ENCODE results near the gene OR10A2. TPM values are rescaled to one million over a fixed set of nuclear protein-coding genes. Genes with fewer than 3 reads are reported as not detected.
"Not testable (repeated sequence)": the region's sequence is repeated elsewhere in the genome, so short reads cannot be mapped to it uniquely, and the experiment has no call there.

Gene OR10A2
- polyA plus RNA-seq, 1 experiment = not detected

- Histone ChIP-seq H3K9me3 (ENCODE audit: control insufficient read depth, insufficient read depth, low read length) (no peaks in the 10 kb centered on the region), H3K27ac (ENCODE audit: low read depth, low read length) (no peak within 1 kb of the TSS), H3K27me3 (ENCODE audit: control insufficient read depth, insufficient read depth, low read length) (no peaks in the 10 kb centered on the region), H3K4me3 (ENCODE audit: low read depth, low read length) (no peak within 1 kb of the TSS)
- no peak for TF ChIP-seq CTCF (IDR thresholded peaks at IDR 0.05; ENCODE audit: low read depth, low read length)
- DNase-seq (ENCODE audit: low read depth, low spot score) = no peak
- POLR2A ChIA-PET = no interaction called here
- CTCF ChIA-PET = no interaction called here
Observed at GRCh38 chr11:6892400-6892799, 29.5 kb downstream of the OR10A2 start, which contains the start of gene OR2D2. Gene OR2D2, minus strand, starts transcription at chr11:6892500. Its CDS starts 0 bp downstream, at chr11:6892500.

GRCh38 chr11:6894097-6894496 lies 31.2 kb downstream of the OR10A2 start:
- Histone ChIP-seq H3K27ac (ENCODE audit: low read depth, low read length) (no peak overlapping the region), H3K27me3 (ENCODE audit: control insufficient read depth, insufficient read depth, low read length) (no peaks in the 10 kb centered on the region), H3K9me3 (ENCODE audit: control insufficient read depth, insufficient read depth, low read length) (no peaks in the 10 kb centered on the region), H3K4me3 (ENCODE audit: low read depth, low read length) (no peak overlapping the region)
- TF ChIP-seq CTCF (IDR thresholded peaks at IDR 0.05; ENCODE audit: low read depth, low read length) = no peak
- DNase-seq (ENCODE audit: low read depth, low spot score) = no peak
- ChIA-PET CTCF (no interaction called here), POLR2A (no interaction called here)

GRCh38 chr11:6895010-6895409 lies 32.2 kb downstream of the OR10A2 start:
- H3K27ac ChIP-seq (ENCODE audit: low read depth, low read length) = no peak overlapping the region
- CTCF ChIA-PET = no interaction called here
- DNase-seq (ENCODE audit: low read depth, low spot score) = no peak
- no peaks in the 10 kb centered on the region for H3K27me3 ChIP-seq (ENCODE audit: control insufficient read depth, insufficient read depth, low read length)
- POLR2A ChIA-PET = no interaction called here
- no peak for TF ChIP-seq CTCF (IDR thresholded peaks at IDR 0.05; ENCODE audit: low read depth, low read length)
- H3K4me3 ChIP-seq (ENCODE audit: low read depth, low read length) = no peak overlapping the region
- H3K9me3 ChIP-seq (ENCODE audit: control insufficient read depth, insufficient read depth, low read length) = no peaks in the 10 kb centered on the region

GRCh38 chr11:6898911-6899310 lies 36.1 kb downstream of the OR10A2 start:
- Histone ChIP-seq H3K27ac (ENCODE audit: low read depth, low read length) (no peak overlapping the region), H3K4me3 (ENCODE audit: low read depth, low read length) (no peak overlapping the region), H3K27me3 (ENCODE audit: control insufficient read depth, insufficient read depth, low read length) (no peaks in the 10 kb centered on the region), H3K9me3 (ENCODE audit: control insufficient read depth, insufficient read depth, low read length) (no peaks in the 10 kb centered on the region)
- no peak for TF ChIP-seq CTCF (IDR thresholded peaks at IDR 0.05; ENCODE audit: low read depth, low read length)
- POLR2A ChIA-PET = no interaction called here
- CTCF ChIA-PET = no interaction called here
- no peak for DNase-seq (ENCODE audit: low read depth, low spot score)

GRCh38 chr11:6900327-6900999 lies 37.6 kb downstream of the OR10A2 start:
- peaks cover 4% of the 10 kb centered on the region; the same call in 1 of the 2 replicates for H3K9me3 ChIP-seq (ENCODE audit: control insufficient read depth, insufficient read depth, low read length)
- ChIA-PET POLR2A (no interaction called here), CTCF (no interaction called here)
- TF ChIP-seq CTCF (IDR thresholded peaks at IDR 0.05; ENCODE audit: low read depth, low read length) = no peak
- no peak overlapping the region for H3K27ac ChIP-seq (ENCODE audit: low read depth, low read length)
- no peaks in the 10 kb centered on the region for H3K27me3 ChIP-seq (ENCODE audit: control insufficient read depth, insufficient read depth, low read length)
- H3K4me3 ChIP-seq (ENCODE audit: low read depth, low read length) = no peak overlapping the region
- no peak for DNase-seq (ENCODE audit: low read depth, low spot score)

- H3K27me3 ChIP-seq (ENCODE audit: control insufficient read depth, insufficient read depth, low read length); CTCF ChIA-PET: not testable (repeated sequence)
Observed at GRCh38 chr11:6904804-6905203, 41.9 kb downstream of the OR10A2 start.

More at GRCh38 chr11:6904804-6905203, 41.9 kb downstream of the OR10A2 start:
- DNase-seq (ENCODE audit: low read depth, low spot score); H3K27ac ChIP-seq (ENCODE audit: low read depth, low read length); POLR2A ChIA-PET; H3K9me3 ChIP-seq (ENCODE audit: control insufficient read depth, insufficient read depth, low read length); H3K4me3 ChIP-seq (ENCODE audit: low read depth, low read length): not testable (repeated sequence)

All from AG04450 (cell line).